Bronchial smooth muscle cell (primary cell): ENCODE results near the gene OR8H3. TPM values are rescaled to one million over a fixed set of nuclear protein-coding genes. Genes with fewer than 3 reads are reported as not detected.

Experiments
- total RNA-seq: library from RNA; depleted of rRNA; stranded (reverse); fragments of >200 nt; gene quantifications from 2 replicates; pipeline ENCODE4 v1.2.1, GENCODE V29; 2014

Gene OR8H3
- not detected in 2 replicates for total RNA-seq

GRCh38 chr11:56122073-56122472 is at the start of gene OR8H3:
TSS of gene OR8H3 (plus strand) at chr11:56122373. CDS start at chr11:56122373, 0 bp downstream.

GRCh38 chr11:56093008-56093407 is 29.2 kb upstream of the OR8H3 start, which contains the start of gene OR8I2:
TSS of gene OR8I2 (plus strand) at chr11:56093308. CDS start at chr11:56093308, 0 bp downstream.

GRCh38 chr11:56103210-56103737 is 18.9 kb upstream of the OR8H3 start, which contains the start of gene OR8H2:
TSS of gene OR8H2 (plus strand) at chr11:56103687. CDS start at chr11:56105043, 1,356 bp downstream.

GRCh38 chr11:56140151-56140661 is 18.0 kb downstream of the OR8H3 start, which contains the start of gene OR8J3:
TSS of gene OR8J3 (minus strand) at chr11:56140201. CDS start at chr11:56137718, 2,483 bp downstream.

GRCh38 chr11:56160217-56160616 is 38.0 kb downstream of the OR8H3 start, which contains the start of gene OR8K5:
TSS of gene OR8K5 (minus strand) at chr11:56160317. CDS start at chr11:56160317, 0 bp downstream.

Other genes starting within 250 kb of the OR8H3 start
- gene TRIM51, start 239.1 kb upstream of the OR8H3 start, total RNA-seq = not detected in 2 replicates
- not detected in 2 replicates for gene OR5W2, start 207.8 kb upstream of the OR8H3 start, total RNA-seq
- gene OR5I1, start 186.0 kb upstream of the OR8H3 start, total RNA-seq = not detected in 2 replicates
- gene OR10AG1, start 152.4 kb upstream of the OR8H3 start, total RNA-seq = not detected in 2 replicates
- gene OR5F1, start 127.7 kb upstream of the OR8H3 start, total RNA-seq = not detected in 2 replicates
- not detected in 2 replicates for gene OR5AS1, start 94.7 kb upstream of the OR8H3 start, total RNA-seq
- not detected in 2 replicates for gene OR8I2, start 29.1 kb upstream of the OR8H3 start, total RNA-seq
- gene OR8H2, start 18.7 kb upstream of the OR8H3 start, total RNA-seq = not detected in 2 replicates
- gene OR8J3, start 17.8 kb downstream of the OR8H3 start, total RNA-seq = not detected in 2 replicates
- not detected in 2 replicates for gene OR8K5, start 37.9 kb downstream of the OR8H3 start, total RNA-seq
- not detected in 2 replicates for gene OR5J2, start 54.2 kb downstream of the OR8H3 start, total RNA-seq
- not detected in 2 replicates for gene OR5T2, start 111.9 kb downstream of the OR8H3 start, total RNA-seq
- not detected in 2 replicates for gene OR5T3, start 129.9 kb downstream of the OR8H3 start, total RNA-seq
- not detected in 2 replicates for gene OR5T1, start 151.8 kb downstream of the OR8H3 start, total RNA-seq
- not detected in 2 replicates for gene OR8H1, start 169.9 kb downstream of the OR8H3 start, total RNA-seq
- not detected in 2 replicates for gene OR8K3, start 192.8 kb downstream of the OR8H3 start, total RNA-seq
- not detected in 2 replicates for gene OR8K1, start 223.7 kb downstream of the OR8H3 start, total RNA-seq
- not detected in 2 replicates for gene OR8J1, start 231.9 kb downstream of the OR8H3 start, total RNA-seq